Suprapubic skin (tissue), 4 donors: ENCODE data around the gene CENPO. TPM values are rescaled to one million over a fixed set of nuclear protein-coding genes. Genes with fewer than 3 reads are reported as not detected.

Source experiments
- DNase-seq, 2 donors: peaks; one replicate each; pipeline ENCODE4 v3.0.0-alpha.2; 2019; ENCODE audit warnings: low spot score in 2 of 2
- H3K27ac ChIP-seq: fragments of 200-600 bp; sonication (generic); one replicate; pipeline ENCODE4 v1.5.1; 2019
- H3K27me3 ChIP-seq: fragments of 200-600 bp; sonication (generic); one replicate; pipeline ENCODE4 v1.5.1; 2019
- H3K36me3 ChIP-seq: fragments of 200-600 bp; sonication (generic); one replicate; pipeline ENCODE4 v1.5.1; 2019
- H3K4me1 ChIP-seq: fragments of 200-600 bp; sonication (generic); one replicate; pipeline ENCODE4 v1.5.1; 2019
- H3K4me3 ChIP-seq: fragments of 200-600 bp; sonication (generic); one replicate; pipeline ENCODE4 v1.5.1; 2019; ENCODE audit warnings: mild to moderate bottlenecking
- H3K9me3 ChIP-seq: fragments of 200-600 bp; sonication (generic); one replicate; pipeline ENCODE4 v1.5.1; 2019
- CTCF ChIP-seq, 2 donors: fragments of 200-600 bp in 1 of 2; fragments of 450-650 bp in 1 of 2; sonication (generic) in 1 of 2; IDR thresholded peaks; one replicate each; pipeline ENCODE4 v1.5.1; 2016 to 2019; ENCODE audit warnings: antibody characterized with exemption in 2 of 2, mild to moderate bottlenecking in 1 of 2, moderate library complexity in 1 of 2
- EP300 ChIP-seq: sonication (generic); formaldehyde crosslinking; IDR thresholded peaks from one replicate; pipeline ENCODE4 v1.6.1; 2017; ENCODE audit warnings: antibody characterized with exemption
- POLR2A ChIP-seq, 2 donors: fragments of 450-650 bp; IDR thresholded peaks; one replicate each; pipeline ENCODE4 v1.6.1; 2017; ENCODE audit warnings: antibody characterized with exemption in 2 of 2, mild to moderate bottlenecking in 2 of 2, moderate library complexity in 2 of 2
- POLR2AphosphoS5 ChIP-seq, 3 donors: sonication (generic); formaldehyde crosslinking; IDR thresholded peaks; one replicate each; pipeline ENCODE4 v1.6.1; 2017; ENCODE audit warnings: antibody characterized with exemption in 3 of 3
- WGBS: methylation state at CpG from one replicate; pipeline ENCODE4 v1.1.5; 2018; 5-methylcytosine and 5-hydroxymethylcytosine counted together
- total RNA-seq, 4 donors: library from RNA; depleted of rRNA; stranded (reverse); fragments of >200 nt; gene quantifications; one replicate each; pipeline ENCODE4 v1.1.0, GENCODE V29; 2016

CENPO gene
- total RNA-seq, 4 donors from 2014 or later = 3.5 to 12.2 (median 7.7) TPM

GRCh38 chr2:24822049-24822706, 29.0 kb downstream of the CENPO start:
- 89% methylated on average over 7 of the region's 7 CpGs for WGBS
- DNase-seq = peak in 1 of 2 donors; percentile 12
- H3K9me3 ChIP-seq = no peaks in the 10 kb centered on the region
- H3K4me3 ChIP-seq = no peak overlapping the region
- TF ChIP-seq EP300 = no peak
- TF ChIP-seq POLR2AphosphoS5 (IDR thresholded peaks at IDR 0.05) = no peak
- no peak for TF ChIP-seq POLR2A (IDR thresholded peaks at IDR 0.05)
- no peak for TF ChIP-seq CTCF (IDR thresholded peaks at IDR 0.05)
- H3K36me3 ChIP-seq = peaks cover 51% of the 10 kb centered on the region
- H3K4me1 ChIP-seq = no peaks in the 10 kb centered on the region
- H3K27ac ChIP-seq = no peak overlapping the region
- no peaks in the 10 kb centered on the region for H3K27me3 ChIP-seq

- H3K27me3 ChIP-seq = no peaks in the 10 kb centered on the region
- H3K4me1 ChIP-seq = peaks cover 8% of the 10 kb centered on the region
- 96% methylated on average over 14 of the region's 14 CpGs for WGBS
- TF ChIP-seq POLR2AphosphoS5 (IDR thresholded peaks at IDR 0.05) = no peak
- TF ChIP-seq CTCF (IDR thresholded peaks at IDR 0.05) = no peak
- no peak for TF ChIP-seq POLR2A (IDR thresholded peaks at IDR 0.05)
- no peak for TF ChIP-seq EP300
- H3K27ac ChIP-seq = no peak overlapping the region
- no peaks in the 10 kb centered on the region for H3K9me3 ChIP-seq
- peak in 1 of 2 donors; percentile 68 for DNase-seq
- no peak overlapping the region for H3K4me3 ChIP-seq
- H3K36me3 ChIP-seq = peaks cover 38% of the 10 kb centered on the region
Observed at GRCh38 chr2:24824071-24824588, 30.9 kb downstream of the CENPO start.

- Histone ChIP-seq H3K27ac (no peak overlapping the region), H3K27me3 (no peaks in the 10 kb centered on the region), H3K4me1 (peaks cover 8% of the 10 kb centered on the region), H3K9me3 (no peaks in the 10 kb centered on the region), H3K4me3 (no peak overlapping the region), H3K36me3 (peaks cover 30% of the 10 kb centered on the region)
- WGBS = 89% methylated on average over 16 of the region's 16 CpGs
- DNase-seq = peak in 1 of 2 donors; percentile 64
- TF ChIP-seq CTCF (IDR thresholded peaks at IDR 0.05) (peak in 1 of 2 donors; percentile 24), POLR2AphosphoS5 (IDR thresholded peaks at IDR 0.05) (no peak)
Observed at GRCh38 chr2:24824966-24825882, 32.0 kb downstream of the CENPO start.

- Histone ChIP-seq H3K4me1 (peaks cover 8% of the 10 kb centered on the region), H3K27ac (no peak overlapping the region), H3K9me3 (no peaks in the 10 kb centered on the region), H3K4me3 (no peak overlapping the region), H3K36me3 (peaks cover 27% of the 10 kb centered on the region), H3K27me3 (no peaks in the 10 kb centered on the region)
- 87% methylated on average over 13 of the region's 14 CpGs for WGBS
- TF ChIP-seq POLR2AphosphoS5 (IDR thresholded peaks at IDR 0.05) (no peak), CTCF (IDR thresholded peaks at IDR 0.05) (no peak), EP300 (no peak), POLR2A (IDR thresholded peaks at IDR 0.05) (no peak)
- peak in 1 of 2 donors; percentile 29 for DNase-seq
Observed at GRCh38 chr2:24825883-24826772, 32.9 kb downstream of the CENPO start.
